Measurements from ENCODE around the gene CHADL. TPM values are rescaled to one million over a fixed set of nuclear protein-coding genes. Genes with fewer than 3 reads are reported as not detected.

Gene CHADL
- total RNA-seq, 1 donor from 2014 or later, result 3.4 TPM

DNA sequence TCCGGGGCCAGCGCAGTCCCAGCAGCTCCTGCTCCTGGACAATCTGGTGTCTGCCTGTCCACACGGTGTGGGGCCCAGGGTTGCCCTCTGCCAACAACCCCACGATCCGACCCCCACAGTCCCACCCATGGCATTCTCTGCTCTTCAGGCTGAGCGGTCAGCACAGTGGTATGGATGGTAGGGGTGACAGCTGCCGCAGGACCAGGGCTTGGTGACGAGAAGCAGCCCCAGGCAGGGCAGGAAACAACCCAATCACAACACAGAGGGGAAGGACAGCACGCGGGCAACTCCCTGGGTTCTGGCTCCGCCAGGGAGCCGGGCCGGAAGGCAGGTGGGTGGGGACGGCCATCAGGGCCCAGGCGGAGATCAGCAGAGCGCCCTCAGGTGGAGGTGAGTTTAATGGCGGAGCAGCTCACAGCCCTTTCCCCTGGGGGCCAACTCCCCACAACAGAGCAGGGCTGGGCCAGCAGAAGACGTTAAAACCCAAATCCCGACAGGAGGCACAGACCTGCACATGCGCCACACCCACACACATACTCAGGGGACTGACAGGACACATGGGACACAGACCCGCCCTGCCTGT lies 5.3 kb upstream of the CHADL start:
- no peak for DNase-seq
- Histone ChIP-seq H3K27ac (no peak overlapping the region), H3K4me3 (no peak overlapping the region), H3K36me3 (peaks cover 56% of the 10 kb centered on the region), H3K27me3 (no peaks in the 10 kb centered on the region), H3K9me3 (no peaks in the 10 kb centered on the region), H3K4me1 (no peaks in the 10 kb centered on the region)
- intact Hi-C loops (cut with DNase I), result no loop called here
- ATAC-seq, result no peak
- TF ChIP-seq, protein P1, sequence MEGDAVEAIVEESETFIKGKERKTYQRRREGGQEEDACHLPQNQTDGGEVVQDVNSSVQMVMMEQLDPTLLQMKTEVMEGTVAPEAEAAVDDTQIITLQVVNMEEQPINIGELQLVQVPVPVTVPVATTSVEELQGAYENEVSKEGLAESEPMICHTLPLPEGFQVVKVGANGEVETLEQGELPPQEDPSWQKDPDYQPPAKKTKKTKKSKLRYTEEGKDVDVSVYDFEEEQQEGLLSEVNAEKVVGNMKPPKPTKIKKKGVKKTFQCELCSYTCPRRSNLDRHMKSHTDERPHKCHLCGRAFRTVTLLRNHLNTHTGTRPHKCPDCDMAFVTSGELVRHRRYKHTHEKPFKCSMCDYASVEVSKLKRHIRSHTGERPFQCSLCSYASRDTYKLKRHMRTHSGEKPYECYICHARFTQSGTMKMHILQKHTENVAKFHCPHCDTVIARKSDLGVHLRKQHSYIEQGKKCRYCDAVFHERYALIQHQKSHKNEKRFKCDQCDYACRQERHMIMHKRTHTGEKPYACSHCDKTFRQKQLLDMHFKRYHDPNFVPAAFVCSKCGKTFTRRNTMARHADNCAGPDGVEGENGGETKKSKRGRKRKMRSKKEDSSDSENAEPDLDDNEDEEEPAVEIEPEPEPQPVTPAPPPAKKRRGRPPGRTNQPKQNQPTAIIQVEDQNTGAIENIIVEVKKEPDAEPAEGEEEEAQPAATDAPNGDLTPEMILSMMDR (IDR thresholded peaks at IDR 0.05), result no peak

- H3K27me3 ChIP-seq, result no peaks in the 10 kb centered on the region
- no peak overlapping the region for H3K27ac ChIP-seq
- no peak overlapping the region for H3K4me3 ChIP-seq
- TF ChIP-seq, protein P1 (IDR thresholded peaks at IDR 0.05), result no peak
- intact Hi-C loops (cut with DNase I), result no loop called here
- no peak for DNase-seq
- H3K36me3 ChIP-seq, result peaks cover 29% of the 10 kb centered on the region
- no peaks in the 10 kb centered on the region for H3K9me3 ChIP-seq
- no peak for ATAC-seq
- H3K4me1 ChIP-seq, result no peaks in the 10 kb centered on the region
Measured at GRCh38 chr22:41243361-41243760, 2.6 kb upstream of the CHADL start.

DNA sequence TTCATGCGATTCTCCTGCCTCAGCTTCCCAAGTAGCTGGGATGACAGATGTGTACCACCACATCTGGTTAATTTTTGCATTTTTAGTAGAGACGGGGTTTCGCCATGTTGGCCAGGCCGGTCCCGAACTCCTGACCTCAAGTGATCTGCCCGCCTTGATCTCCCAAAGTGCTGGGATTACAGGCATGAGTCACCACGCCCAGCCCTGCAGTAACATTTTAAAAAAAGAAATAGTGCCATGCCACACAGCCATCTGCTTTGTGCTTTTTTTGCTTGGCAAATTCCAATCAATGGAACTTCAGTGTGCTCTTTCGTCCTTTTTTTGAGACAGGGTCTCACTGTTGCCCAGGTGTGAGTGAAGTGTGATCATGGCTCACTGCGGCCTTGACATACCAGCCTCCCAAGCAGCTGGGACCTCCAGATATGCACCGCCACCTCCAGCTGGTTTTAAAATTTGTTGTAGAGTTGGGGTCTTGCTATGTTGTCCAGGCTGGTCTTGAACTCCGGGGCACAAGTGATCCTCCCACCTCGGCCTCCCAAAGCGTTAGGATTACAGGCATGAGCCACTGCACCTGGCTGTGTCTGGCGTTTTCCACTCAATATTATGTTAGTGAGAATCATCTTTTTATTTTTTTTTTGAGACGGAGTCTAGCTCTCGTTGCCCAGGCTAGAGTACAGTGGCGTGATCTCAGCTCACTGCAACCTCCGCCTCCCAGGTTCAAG lies 1.8 kb upstream of the CHADL start:
- ATAC-seq, result no peak
- intact Hi-C loops (cut with DNase I), result no loop called here
- TF ChIP-seq, protein P1 (IDR thresholded peaks at IDR 0.05), result no peak
- Histone ChIP-seq H3K4me3 (no peak overlapping the region), H3K27ac (no peak overlapping the region), H3K9me3 (no peaks in the 10 kb centered on the region), H3K4me1 (no peaks in the 10 kb centered on the region), H3K36me3 (peaks cover 21% of the 10 kb centered on the region), H3K27me3 (no peaks in the 10 kb centered on the region)
- no peak for DNase-seq

DNA sequence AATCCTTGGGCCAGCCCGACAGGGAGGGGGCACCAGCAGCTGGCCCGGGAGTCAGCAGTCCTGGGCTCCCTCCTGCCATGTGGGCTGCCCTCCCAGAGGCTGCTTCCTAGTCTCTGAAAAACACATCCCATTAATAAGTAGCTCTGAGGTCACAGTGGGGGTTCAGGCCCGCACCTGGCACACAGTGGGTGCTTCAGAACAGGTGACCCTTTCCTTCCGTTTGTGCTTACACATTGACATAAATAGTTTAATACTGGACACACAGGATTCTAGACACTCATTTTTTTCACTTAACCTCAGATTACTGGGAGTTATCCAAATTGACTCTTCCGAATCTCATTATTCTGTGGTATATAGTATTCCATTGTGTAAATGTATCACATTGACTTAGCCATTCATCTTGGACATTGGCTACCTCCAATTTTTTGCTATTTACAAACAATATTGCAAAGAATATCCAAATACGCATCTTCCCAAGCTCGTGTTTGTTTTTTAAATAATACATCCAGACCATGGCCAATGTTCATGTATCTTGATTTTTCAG lies 474 bp upstream of the CHADL start:
- TF ChIP-seq, protein P1 (IDR thresholded peaks at IDR 0.05), result no peak
- DNase-seq (no peak), ATAC-seq (no peak)
- H3K4me3 ChIP-seq, result no peak overlapping the region
- no peak overlapping the region for H3K27ac ChIP-seq
- no peaks in the 10 kb centered on the region for H3K9me3 ChIP-seq
- peaks cover 8% of the 10 kb centered on the region for H3K4me1 ChIP-seq
- peaks cover 10% of the 10 kb centered on the region for H3K36me3 ChIP-seq
- intact Hi-C loops (cut with DNase I), result no loop called here
- no peaks in the 10 kb centered on the region for H3K27me3 ChIP-seq

DNA sequence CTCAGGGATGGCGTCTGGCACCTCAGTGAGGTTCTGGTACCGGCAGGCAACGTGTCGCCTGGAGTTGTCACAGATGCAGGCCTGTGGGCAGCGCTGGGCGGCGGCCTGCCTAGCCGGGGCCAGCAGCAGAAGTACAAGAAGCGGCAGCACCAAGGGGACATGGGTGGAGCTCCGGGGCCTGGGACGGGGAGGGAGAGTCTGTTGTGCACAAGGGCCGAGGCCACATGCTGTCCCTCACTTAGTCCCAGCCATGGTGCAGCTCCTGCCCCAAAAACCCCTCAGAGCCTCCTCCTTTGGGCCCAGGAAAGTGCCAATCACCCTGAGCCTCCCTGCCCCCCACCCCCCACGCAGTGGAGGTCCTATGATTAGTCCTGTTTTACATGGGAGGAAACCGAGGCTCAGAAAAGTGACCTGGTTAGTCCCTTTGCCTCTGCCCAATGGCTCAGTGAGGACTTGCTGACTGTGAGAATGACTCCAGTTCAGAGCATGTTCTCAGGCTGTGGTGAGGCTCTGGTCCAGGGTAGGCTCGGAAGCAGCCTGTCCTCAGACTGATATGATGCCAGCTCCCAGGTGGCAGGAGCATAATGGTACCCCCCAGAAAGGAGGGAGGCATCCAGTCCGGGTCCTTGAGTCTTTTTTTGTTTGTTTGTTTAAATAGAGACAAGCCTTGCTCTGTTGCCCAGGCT lies 1.1 kb downstream of the CHADL start:
- ATAC-seq (no peak), DNase-seq (no peak)
- no peaks in the 10 kb centered on the region for H3K9me3 ChIP-seq
- intact Hi-C loops (cut with DNase I), result no loop called here
- no peaks in the 10 kb centered on the region for H3K36me3 ChIP-seq
- no peaks in the 10 kb centered on the region for H3K27me3 ChIP-seq
- H3K4me3 ChIP-seq, result no peak overlapping the region
- peaks cover 8% of the 10 kb centered on the region for H3K4me1 ChIP-seq
- TF ChIP-seq, protein P1 (IDR thresholded peaks at IDR 0.05), result no peak
- H3K27ac ChIP-seq, result no peak overlapping the region
